ENCODE results near the gene RUFY1. TPM values are rescaled to one million over a fixed set of nuclear protein-coding genes. Genes with fewer than 3 reads are reported as not detected.

The RUFY1 gene
- total and polyA plus RNA-seq, 9 of the 15 experiments (the other 6 are each of a cell fraction or from before 2014, with no cell fraction given), result 5.0 to 41.7 (median 29.6) TPM

DNA sequence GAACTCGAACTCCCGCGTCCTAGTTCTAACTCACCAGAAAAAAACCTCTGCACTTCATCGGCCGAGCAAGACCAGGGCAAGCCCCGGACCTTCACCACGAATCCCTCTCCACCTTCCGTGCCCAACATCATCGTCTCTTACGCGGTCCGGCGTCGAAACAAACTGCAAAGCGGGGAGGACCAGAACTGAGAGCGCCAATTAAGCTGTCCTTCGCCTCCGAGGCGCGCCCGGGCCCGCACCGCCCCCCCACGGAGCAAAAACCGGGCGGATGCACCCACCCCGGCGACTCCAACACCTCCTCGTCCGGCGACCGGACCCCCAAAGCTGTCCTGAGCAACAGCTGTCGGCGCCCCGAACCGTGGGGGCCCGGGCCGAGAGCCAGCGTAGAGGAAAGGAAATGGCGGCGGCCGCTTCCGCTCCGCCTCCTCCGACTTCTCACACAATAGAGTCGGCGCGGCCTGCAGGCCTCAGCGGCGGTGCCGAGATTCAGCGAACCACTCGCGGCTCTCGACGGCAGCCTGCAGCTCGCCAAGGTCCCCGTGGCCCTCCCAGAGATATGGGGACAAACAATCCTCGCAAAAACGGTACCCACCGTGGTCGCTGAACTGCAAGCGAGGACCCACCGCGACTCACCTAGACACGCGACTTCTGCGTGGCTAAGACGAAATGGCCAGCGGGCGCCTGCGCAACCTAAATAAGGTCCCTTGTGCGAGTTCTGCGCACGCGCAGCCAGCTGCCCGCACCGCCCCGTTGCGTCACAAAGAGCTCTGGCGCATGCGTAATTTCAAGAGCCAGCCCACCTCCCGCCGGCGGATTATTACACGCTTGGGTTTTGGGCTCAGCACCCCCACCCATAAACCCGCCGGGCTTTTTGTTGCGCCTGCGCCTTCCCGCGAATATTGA is 72.9 kb downstream of the RUFY1 start, which contains the start of gene HNRNPH1 (continued):
- TF ChIP-seq, protein P1, sequence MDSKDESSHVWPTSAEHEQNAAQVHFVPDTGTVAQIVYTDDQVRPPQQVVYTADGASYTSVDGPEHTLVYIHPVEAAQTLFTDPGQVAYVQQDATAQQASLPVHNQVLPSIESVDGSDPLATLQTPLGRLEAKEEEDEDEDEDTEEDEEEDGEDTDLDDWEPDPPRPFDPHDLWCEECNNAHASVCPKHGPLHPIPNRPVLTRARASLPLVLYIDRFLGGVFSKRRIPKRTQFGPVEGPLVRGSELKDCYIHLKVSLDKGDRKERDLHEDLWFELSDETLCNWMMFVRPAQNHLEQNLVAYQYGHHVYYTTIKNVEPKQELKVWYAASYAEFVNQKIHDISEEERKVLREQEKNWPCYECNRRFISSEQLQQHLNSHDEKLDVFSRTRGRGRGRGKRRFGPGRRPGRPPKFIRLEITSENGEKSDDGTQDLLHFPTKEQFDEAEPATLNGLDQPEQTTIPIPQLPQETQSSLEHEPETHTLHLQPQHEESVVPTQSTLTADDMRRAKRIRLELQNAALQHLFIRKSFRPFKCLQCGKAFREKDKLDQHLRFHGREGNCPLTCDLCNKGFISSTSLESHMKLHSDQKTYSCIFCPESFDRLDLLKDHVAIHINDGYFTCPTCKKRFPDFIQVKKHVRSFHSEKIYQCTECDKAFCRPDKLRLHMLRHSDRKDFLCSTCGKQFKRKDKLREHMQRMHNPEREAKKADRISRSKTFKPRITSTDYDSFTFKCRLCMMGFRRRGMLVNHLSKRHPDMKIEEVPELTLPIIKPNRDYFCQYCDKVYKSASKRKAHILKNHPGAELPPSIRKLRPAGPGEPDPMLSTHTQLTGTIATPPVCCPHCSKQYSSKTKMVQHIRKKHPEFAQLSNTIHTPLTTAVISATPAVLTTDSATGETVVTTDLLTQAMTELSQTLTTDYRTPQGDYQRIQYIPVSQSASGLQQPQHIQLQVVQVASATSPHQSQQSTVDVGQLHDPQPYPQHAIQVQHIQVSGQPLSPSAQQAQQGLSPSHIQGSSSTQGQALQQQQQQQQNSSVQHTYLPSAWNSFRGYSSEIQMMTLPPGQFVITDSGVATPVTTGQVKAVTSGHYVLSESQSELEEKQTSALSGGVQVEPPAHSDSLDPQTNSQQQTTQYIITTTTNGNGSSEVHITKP (IDR thresholded peaks at IDR 0.05; ENCODE audit: partially characterized antibody), result peak; percentile 73
- peak in 1 of 2 experiments; percentile 53; a peak in 2 of 4 replicates for TF ChIP-seq FOXK2 (conservative IDR thresholded peaks at IDR 0.05 in 1 of 2, IDR thresholded peaks at IDR 0.05 in 1 of 2; ENCODE audit: low read depth in 2 of 2)
- no peak for TF ChIP-seq RUNX1 (IDR thresholded peaks at IDR 0.05; ENCODE audit: low read depth)
- no peak for TF ChIP-seq GATAD2A (IDR thresholded peaks at IDR 0.05)
- TF ChIP-seq JUN (IDR thresholded peaks at IDR 0.05; ENCODE audit: borderline replicate concordance, low read depth, low read length), result peak; percentile 30; the same call in 1 of the 2 replicates
- TF ChIP-seq JUN (CRISPR knock-in tag; IDR thresholded peaks at IDR 0.05; ENCODE audit: borderline replicate concordance), result peak; percentile 94
- TF ChIP-seq, protein P2, sequence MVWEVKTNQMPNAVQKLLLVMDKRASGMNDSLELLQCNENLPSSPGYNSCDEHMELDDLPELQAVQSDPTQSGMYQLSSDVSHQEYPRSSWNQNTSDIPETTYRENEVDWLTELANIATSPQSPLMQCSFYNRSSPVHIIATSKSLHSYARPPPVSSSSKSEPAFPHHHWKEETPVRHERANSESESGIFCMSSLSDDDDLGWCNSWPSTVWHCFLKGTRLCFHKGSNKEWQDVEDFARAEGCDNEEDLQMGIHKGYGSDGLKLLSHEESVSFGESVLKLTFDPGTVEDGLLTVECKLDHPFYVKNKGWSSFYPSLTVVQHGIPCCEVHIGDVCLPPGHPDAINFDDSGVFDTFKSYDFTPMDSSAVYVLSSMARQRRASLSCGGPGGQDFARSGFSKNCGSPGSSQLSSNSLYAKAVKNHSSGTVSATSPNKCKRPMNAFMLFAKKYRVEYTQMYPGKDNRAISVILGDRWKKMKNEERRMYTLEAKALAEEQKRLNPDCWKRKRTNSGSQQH (CRISPR knock-in tag; IDR thresholded peaks at IDR 0.05), result peak; percentile 76; the same call in 1 of the 2 replicates
- TF ChIP-seq, protein P3, sequence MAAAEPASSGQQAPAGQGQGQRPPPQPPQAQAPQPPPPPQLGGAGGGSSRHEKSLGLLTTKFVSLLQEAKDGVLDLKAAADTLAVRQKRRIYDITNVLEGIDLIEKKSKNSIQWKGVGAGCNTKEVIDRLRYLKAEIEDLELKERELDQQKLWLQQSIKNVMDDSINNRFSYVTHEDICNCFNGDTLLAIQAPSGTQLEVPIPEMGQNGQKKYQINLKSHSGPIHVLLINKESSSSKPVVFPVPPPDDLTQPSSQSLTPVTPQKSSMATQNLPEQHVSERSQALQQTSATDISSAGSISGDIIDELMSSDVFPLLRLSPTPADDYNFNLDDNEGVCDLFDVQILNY (CRISPR knock-in tag; IDR thresholded peaks at IDR 0.05), result peak; percentile 92; the same call in 1 of the 2 replicates
- TF ChIP-seq, protein P4, sequence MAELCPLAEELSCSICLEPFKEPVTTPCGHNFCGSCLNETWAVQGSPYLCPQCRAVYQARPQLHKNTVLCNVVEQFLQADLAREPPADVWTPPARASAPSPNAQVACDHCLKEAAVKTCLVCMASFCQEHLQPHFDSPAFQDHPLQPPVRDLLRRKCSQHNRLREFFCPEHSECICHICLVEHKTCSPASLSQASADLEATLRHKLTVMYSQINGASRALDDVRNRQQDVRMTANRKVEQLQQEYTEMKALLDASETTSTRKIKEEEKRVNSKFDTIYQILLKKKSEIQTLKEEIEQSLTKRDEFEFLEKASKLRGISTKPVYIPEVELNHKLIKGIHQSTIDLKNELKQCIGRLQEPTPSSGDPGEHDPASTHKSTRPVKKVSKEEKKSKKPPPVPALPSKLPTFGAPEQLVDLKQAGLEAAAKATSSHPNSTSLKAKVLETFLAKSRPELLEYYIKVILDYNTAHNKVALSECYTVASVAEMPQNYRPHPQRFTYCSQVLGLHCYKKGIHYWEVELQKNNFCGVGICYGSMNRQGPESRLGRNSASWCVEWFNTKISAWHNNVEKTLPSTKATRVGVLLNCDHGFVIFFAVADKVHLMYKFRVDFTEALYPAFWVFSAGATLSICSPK (IDR thresholded peaks at IDR 0.05; ENCODE audit: borderline replicate concordance), result no peak
- TF ChIP-seq ZNF436 (CRISPR knock-in tag; IDR thresholded peaks at IDR 0.05), result peak; percentile 31; the same call in 1 of the 2 replicates
- peak; percentile 27 for TF ChIP-seq KLF13 (tag; IDR thresholded peaks at IDR 0.05; ENCODE audit: borderline replicate concordance, low read depth)
- TF ChIP-seq KAT7 (CRISPR knock-in tag; IDR thresholded peaks at IDR 0.05; ENCODE audit: borderline replicate concordance), result peak; percentile 87; the same call in 1 of the 2 replicates
- no peak for TF ChIP-seq ZNF76 (CRISPR knock-in tag; IDR thresholded peaks at IDR 0.05; ENCODE audit: borderline replicate concordance)
- TF ChIP-seq EP300 (IDR thresholded peaks at IDR 0.05; ENCODE audit: low read length), result no peak
- TF ChIP-seq, protein P5, sequence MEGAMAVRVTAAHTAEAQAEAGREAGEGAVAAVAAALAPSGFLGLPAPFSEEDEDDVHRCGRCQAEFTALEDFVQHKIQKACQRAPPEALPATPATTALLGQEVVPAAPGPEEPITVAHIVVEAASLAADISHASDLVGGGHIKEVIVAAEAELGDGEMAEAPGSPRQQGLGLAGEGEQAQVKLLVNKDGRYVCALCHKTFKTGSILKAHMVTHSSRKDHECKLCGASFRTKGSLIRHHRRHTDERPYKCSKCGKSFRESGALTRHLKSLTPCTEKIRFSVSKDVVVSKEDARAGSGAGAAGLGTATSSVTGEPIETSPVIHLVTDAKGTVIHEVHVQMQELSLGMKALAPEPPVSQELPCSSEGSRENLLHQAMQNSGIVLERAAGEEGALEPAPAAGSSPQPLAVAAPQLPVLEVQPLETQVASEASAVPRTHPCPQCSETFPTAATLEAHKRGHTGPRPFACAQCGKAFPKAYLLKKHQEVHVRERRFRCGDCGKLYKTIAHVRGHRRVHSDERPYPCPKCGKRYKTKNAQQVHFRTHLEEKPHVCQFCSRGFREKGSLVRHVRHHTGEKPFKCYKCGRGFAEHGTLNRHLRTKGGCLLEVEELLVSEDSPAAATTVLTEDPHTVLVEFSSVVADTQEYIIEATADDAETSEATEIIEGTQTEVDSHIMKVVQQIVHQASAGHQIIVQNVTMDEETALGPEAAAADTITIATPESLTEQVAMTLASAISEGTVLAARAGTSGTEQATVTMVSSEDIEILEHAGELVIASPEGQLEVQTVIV (CRISPR knock-in tag; IDR thresholded peaks at IDR 0.05; ENCODE audit: borderline replicate concordance), result no peak
- no peak for TF ChIP-seq PHB2 (IDR thresholded peaks at IDR 0.05; ENCODE audit: low read depth)
